Neural cell (in vitro differentiated cells): ENCODE data around the gene AGO4. TPM values are rescaled to one million over a fixed set of nuclear protein-coding genes. Genes with fewer than 3 reads are reported as not detected.

Source experiments
- H2AFZ ChIP-seq: fragments of 200-600, 300-800 bp; sonication (generic), shearing (Covaris generic); 2 replicates; pipeline ENCODE4 v1.6.0; 2014; ENCODE audit warnings: low read depth, mild to moderate bottlenecking, antibody characterized with exemption, low read length, moderate library complexity
- H3F3A ChIP-seq: fragments of 200-600 bp; shearing (Covaris generic); 2 replicates; pipeline ENCODE4 v1.6.1; 2016; ENCODE audit warnings: mild to moderate bottlenecking, moderate library complexity, mixed read lengths, antibody characterized with exemption, low read length; ENCODE audit not compliant: insufficient read depth, poor library complexity, severe bottlenecking
- H3K27ac ChIP-seq: fragments of 200-600, 300-800 bp; sonication (generic), shearing (Covaris generic); 2 replicates; pipeline ENCODE4 v1.5.1; 2014; ENCODE audit warnings: mild to moderate bottlenecking, low read length, moderate library complexity
- H3K27me3 ChIP-seq: fragments of 300-800, 200-600 bp; sonication (generic), shearing (Covaris generic); 2 replicates; pipeline ENCODE4 v1.6.0; 2014; ENCODE audit warnings: mild to moderate bottlenecking, low read depth, low read length, moderate library complexity; ENCODE audit not compliant: insufficient read depth
- H3K36me3 ChIP-seq: fragments of 300-800, 200-600 bp; sonication (generic), shearing (Covaris generic); 2 replicates; pipeline ENCODE4 v1.5.1; 2014; ENCODE audit warnings: mild to moderate bottlenecking, antibody characterized with exemption, low read length, moderate library complexity; ENCODE audit not compliant: insufficient read depth
- H3K4me2 ChIP-seq: fragments of 300-800, 200-600 bp; sonication (generic), shearing (Covaris generic); 2 replicates; pipeline ENCODE4 v1.6.0; 2014; ENCODE audit warnings: mild to moderate bottlenecking, low read length
- H3K4me3 ChIP-seq: fragments of 300-800, 200-600 bp; sonication (generic), shearing (Covaris generic); 2 replicates; pipeline ENCODE4 v1.5.1; 2014; ENCODE audit warnings: mild to moderate bottlenecking, low read length, moderate library complexity
- H3K79me2 ChIP-seq: fragments of 200-600 bp; shearing (Covaris generic); replicated peaks from 2 replicates; pipeline ENCODE4 v1.6.0; 2014; ENCODE audit warnings: mild to moderate bottlenecking, low read length, moderate library complexity; ENCODE audit not compliant: insufficient read depth
- H3K9ac ChIP-seq: fragments of 300-800, 200-600 bp; sonication (generic), shearing (Covaris generic); 2 replicates; pipeline ENCODE4 v1.6.1; 2016; ENCODE audit warnings: mild to moderate bottlenecking, low read length, mixed read lengths
- H3K9me2 ChIP-seq: fragments of 200-600 bp; shearing (Covaris generic); 2 replicates; pipeline ENCODE4 v1.6.1; 2016; ENCODE audit warnings: mild to moderate bottlenecking, low read length, mixed read lengths; ENCODE audit not compliant: insufficient read depth
- H3K9me3 ChIP-seq: fragments of 200-600, 300-800 bp; sonication (generic), shearing (Covaris generic); 2 replicates; pipeline ENCODE4 v1.6.1; 2016; ENCODE audit warnings: mild to moderate bottlenecking, mixed run types, low read length, moderate library complexity, mixed read lengths
- H4K20me1 ChIP-seq: fragments of 200-600 bp; shearing (Covaris generic); 2 replicates; pipeline ENCODE4 v1.6.1; 2016; ENCODE audit warnings: mild to moderate bottlenecking, mixed run types; ENCODE audit not compliant: insufficient read depth
- CTCF ChIP-seq: fragments of 450-650 bp; IDR thresholded peaks from 2 replicates; pipeline ENCODE4 v1.5.1; 2014; ENCODE audit warnings: antibody characterized with exemption, mild to moderate bottlenecking, moderate library complexity; ENCODE audit not compliant: poor library complexity, severe bottlenecking
- EP300 ChIP-seq: fragments of 450-650 bp; conservative IDR thresholded peaks from 2 replicates; pipeline ENCODE4 v1.6.1; 2014; ENCODE audit warnings: antibody characterized with exemption, mild to moderate bottlenecking, moderate library complexity; ENCODE audit not compliant: poor library complexity, severe bottlenecking
- EZH2 ChIP-seq: fragments of 200-600, 300-800 bp; shearing (Covaris generic), sonication (generic); IDR thresholded peaks from 2 replicates; pipeline ENCODE4 v1.6.1; 2014; ENCODE audit warnings: antibody characterized with exemption, low read length, borderline replicate concordance, mild to moderate bottlenecking; ENCODE audit not compliant: insufficient read depth, poor library complexity, severe bottlenecking
- MXI1 ChIP-seq: fragments of 450-650 bp; conservative IDR thresholded peaks from 2 replicates; pipeline ENCODE4 v1.6.1; 2014; ENCODE audit warnings: antibody characterized with exemption, mild to moderate bottlenecking; ENCODE audit not compliant: poor library complexity, severe bottlenecking
- POLR2AphosphoS5 ChIP-seq: IDR thresholded peaks from 2 replicates; pipeline ENCODE4 v1.6.1; 2012
- RAD21 ChIP-seq: fragments of 450-650 bp; conservative IDR thresholded peaks from 2 replicates; pipeline ENCODE4 v1.6.1; 2014; ENCODE audit warnings: antibody characterized with exemption, mild to moderate bottlenecking, moderate library complexity
- REST ChIP-seq: IDR thresholded peaks from 2 replicates; pipeline ENCODE4 v1.6.1; 2012; ENCODE audit warnings: borderline replicate concordance
- SMC3 ChIP-seq: fragments of 450-650 bp; conservative IDR thresholded peaks from 2 replicates; pipeline ENCODE4 v1.6.1; 2014; ENCODE audit warnings: antibody characterized with exemption, mild to moderate bottlenecking, moderate library complexity; ENCODE audit not compliant: poor library complexity
- TAF1 ChIP-seq: IDR thresholded peaks from 2 replicates; pipeline ENCODE4 v1.6.1; 2012; ENCODE audit warnings: low read depth
- polyA plus RNA-seq: library from polyadenylated mRNA; depleted of rRNA; stranded (reverse); fragments of >200 nt; gene quantifications from 2 replicates; pipeline ENCODE4 v1.2.3, GENCODE V29; 2014

Gene AGO4
- polyA plus RNA-seq, 1 donor from 2014 or later, result 51.9 TPM

GRCh38 chr1:35845766-35846165, 38.0 kb downstream of the AGO4 start:
- H3K9ac ChIP-seq, result no peak overlapping the region
- TF ChIP-seq SMC3, result no peak

GRCh38 chr1:35847935-35848565, 40.2 kb downstream of the AGO4 start:
- Histone ChIP-seq H3K9ac (no peak overlapping the region), H2AFZ (no peak overlapping the region), H3F3A (no peaks in the 10 kb centered on the region), H3K4me2 (no peak overlapping the region), H3K27ac (no peak overlapping the region), H3K27me3 (no peaks in the 10 kb centered on the region), H3K79me2 (no peaks in the 10 kb centered on the region), H3K9me2 (no peaks in the 10 kb centered on the region), H3K36me3 (no peaks in the 10 kb centered on the region), H3K4me3 (no peak overlapping the region), H4K20me1 (no peaks in the 10 kb centered on the region), H3K9me3 (no peaks in the 10 kb centered on the region)
- no peak for TF ChIP-seq EZH2
- no peak for TF ChIP-seq MXI1
- no peak for TF ChIP-seq TAF1
- no peak for TF ChIP-seq REST
- no peak for TF ChIP-seq CTCF
- no peak for TF ChIP-seq EP300
- TF ChIP-seq RAD21, result no peak
- no peak for TF ChIP-seq SMC3
- no peak for TF ChIP-seq POLR2AphosphoS5

More at GRCh38 chr1:35845766-35846165, 38.0 kb downstream of the AGO4 start:
- H2AFZ ChIP-seq, result no peak overlapping the region
- H3K9me2 ChIP-seq, result no peaks in the 10 kb centered on the region
- H3K36me3 ChIP-seq, result no peaks in the 10 kb centered on the region
- no peaks in the 10 kb centered on the region for H4K20me1 ChIP-seq
- H3K27ac ChIP-seq, result no peak overlapping the region
- no peaks in the 10 kb centered on the region for H3F3A ChIP-seq
- H3K79me2 ChIP-seq, result no peaks in the 10 kb centered on the region
- no peak overlapping the region for H3K4me2 ChIP-seq
- no peak overlapping the region for H3K4me3 ChIP-seq
- H3K9me3 ChIP-seq, result no peaks in the 10 kb centered on the region
- H3K27me3 ChIP-seq, result no peaks in the 10 kb centered on the region
